DOHH2 (cell line): ENCODE data around the gene LDAH.

Experiments
- H3F3A ChIP-seq: fragments of 200-600 bp; sonication (generic), shearing (Covaris generic); 2 replicates; pipeline ENCODE4 v1.6.0; 2016; ENCODE audit warnings: antibody characterized with exemption, mild to moderate bottlenecking; ENCODE audit not compliant: control insufficient read depth, insufficient read depth
- H3K27ac ChIP-seq: fragments of 200-600 bp; sonication (generic); 2 replicates; pipeline ENCODE4 v1.5.1; 2014; ENCODE audit warnings: low read depth, mild to moderate bottlenecking, low read length, moderate library complexity
- H3K27me3 ChIP-seq: fragments of 200-600 bp; sonication (generic); 2 replicates; pipeline ENCODE4 v1.6.1; 2014; ENCODE audit warnings: mild to moderate bottlenecking, low read length, mixed read lengths; ENCODE audit not compliant: control insufficient read depth
- H3K36me3 ChIP-seq: fragments of 200-600 bp; sonication (generic); 2 replicates; pipeline ENCODE4 v1.6.1; 2014; ENCODE audit warnings: mild to moderate bottlenecking, low read length, moderate library complexity, mixed read lengths; ENCODE audit not compliant: control insufficient read depth
- H3K4me1 ChIP-seq: fragments of 200-600 bp; sonication (generic); 2 replicates; pipeline ENCODE4 v1.6.1; 2014; ENCODE audit warnings: mild to moderate bottlenecking, low read length, mixed read lengths; ENCODE audit not compliant: control insufficient read depth
- H3K4me2 ChIP-seq: fragments of 200-600 bp; sonication (generic); 2 replicates; pipeline ENCODE4 v1.6.0; 2014; ENCODE audit warnings: mild to moderate bottlenecking, low read length, moderate library complexity
- H3K4me3 ChIP-seq: fragments of 200-600 bp; sonication (generic); 2 replicates; pipeline ENCODE4 v1.5.1; 2014; ENCODE audit warnings: mild to moderate bottlenecking, low read length, mixed read lengths
- H3K79me2 ChIP-seq: fragments of 200-600 bp; sonication (generic); 2 replicates; pipeline ENCODE4 v1.6.1; 2014; ENCODE audit warnings: mild to moderate bottlenecking, low read length, mixed read lengths; ENCODE audit not compliant: control insufficient read depth
- H3K9me2 ChIP-seq: fragments of 200-600 bp; sonication (generic); replicated peaks from 2 replicates; pipeline ENCODE4 v1.6.1; 2014; ENCODE audit warnings: mild to moderate bottlenecking, low read length, mixed read lengths; ENCODE audit not compliant: control insufficient read depth
- H3K9me3 ChIP-seq: fragments of 200-600 bp; sonication (generic); 2 replicates; pipeline ENCODE4 v1.6.1; 2014; ENCODE audit warnings: antibody characterized with exemption, low read length, mixed read lengths; ENCODE audit not compliant: control insufficient read depth, insufficient read depth
- H4K20me1 ChIP-seq: fragments of 200-600 bp; sonication (generic); 2 replicates; pipeline ENCODE4 v1.6.0; 2014; ENCODE audit warnings: low read depth, mild to moderate bottlenecking, antibody characterized with exemption, low read length, moderate library complexity; ENCODE audit not compliant: control insufficient read depth, insufficient read depth
- CTCF ChIP-seq: fragments of 200-600 bp; sonication (generic); IDR thresholded peaks from one replicate; pipeline ENCODE4 v1.5.1; 2014; ENCODE audit warnings: antibody characterized with exemption, mild to moderate bottlenecking, low read depth, low read length; ENCODE audit not compliant: poor library complexity, severe bottlenecking
- EZH2phosphoT487 ChIP-seq: fragments of 200-600 bp; sonication (generic); IDR thresholded peaks from 2 replicates; pipeline ENCODE4 v1.6.1; 2017; ENCODE audit warnings: borderline replicate concordance, mild to moderate bottlenecking, antibody characterized with exemption, low read length, moderate library complexity, mixed read lengths

Gene LDAH

GRCh38 chr2:20744366-20745335 is 78.2 kb downstream of the LDAH start:
- no peaks in the 10 kb centered on the region for H3F3A ChIP-seq
- no peaks in the 10 kb centered on the region for H3K27me3 ChIP-seq
- H3K36me3 ChIP-seq = peaks cover 17% of the 10 kb centered on the region
- H3K27ac ChIP-seq = no peak overlapping the region
- H4K20me1 ChIP-seq = no peaks in the 10 kb centered on the region
- no peak overlapping the region for H3K4me3 ChIP-seq
- no peaks in the 10 kb centered on the region for H3K79me2 ChIP-seq
- H3K4me2 ChIP-seq = peak overlapping the region; percentile 32
- no peaks in the 10 kb centered on the region for H3K9me3 ChIP-seq
- H3K9me2 ChIP-seq = no peaks in the 10 kb centered on the region
- TF ChIP-seq EZH2phosphoT487 (no peak), CTCF (no peak)
- H3K4me1 ChIP-seq = peaks cover 22% of the 10 kb centered on the region

GRCh38 chr2:20738772-20739171 is 84.1 kb downstream of the LDAH start:
- H3K36me3 ChIP-seq = peaks cover 25% of the 10 kb centered on the region
- H3K27ac ChIP-seq = no peak overlapping the region
- no peaks in the 10 kb centered on the region for H3K9me3 ChIP-seq
- TF ChIP-seq EZH2phosphoT487 (no peak), CTCF (no peak)
- H3K9me2 ChIP-seq = no peaks in the 10 kb centered on the region
- no peaks in the 10 kb centered on the region for H3F3A ChIP-seq
- H3K4me3 ChIP-seq = no peak overlapping the region
- H4K20me1 ChIP-seq = no peaks in the 10 kb centered on the region
- H3K4me2 ChIP-seq = no peak overlapping the region
- H3K4me1 ChIP-seq = peaks cover 11% of the 10 kb centered on the region
- H3K27me3 ChIP-seq = no peaks in the 10 kb centered on the region
- no peaks in the 10 kb centered on the region for H3K79me2 ChIP-seq

- Histone ChIP-seq H3K4me1 (peaks cover 11% of the 10 kb centered on the region), H3K4me2 (no peak overlapping the region)
- TF ChIP-seq CTCF = no peak
- TF ChIP-seq EZH2phosphoT487 = no peak
Observed at GRCh38 chr2:20737505-20737904, 85.4 kb downstream of the LDAH start.

More at GRCh38 chr2:20737505-20737904, 85.4 kb downstream of the LDAH start:
- H3K36me3 ChIP-seq = peaks cover 23% of the 10 kb centered on the region
- no peaks in the 10 kb centered on the region for H3K27me3 ChIP-seq
- no peaks in the 10 kb centered on the region for H3K9me2 ChIP-seq
- no peak overlapping the region for H3K27ac ChIP-seq
- H4K20me1 ChIP-seq = no peaks in the 10 kb centered on the region
- no peak overlapping the region for H3K4me3 ChIP-seq
- H3K9me3 ChIP-seq = no peaks in the 10 kb centered on the region
- H3K79me2 ChIP-seq = no peaks in the 10 kb centered on the region
- no peaks in the 10 kb centered on the region for H3F3A ChIP-seq
